ENCODE measurements around the gene PPFIA1. TPM values are rescaled to one million over a fixed set of nuclear protein-coding genes. Genes with fewer than 3 reads are reported as not detected.

PPFIA1 gene
- total and polyA plus RNA-seq, 4 donors, result 27.5 to 85.0 (median 43.5) TPM

- no peak overlapping the region for H3K4me3 ChIP-seq
- 64 to 71% methylated on average over 8 of the region's 8 CpGs for WGBS, 2 donors
- ATAC-seq (ENCODE audit: insufficient read depth, low FRiP score), result no peak
These were observed 23.3 kb upstream of the PPFIA1 start for GRCh38 chr11:70247042-70247709.

GRCh38 chr11:70247710-70248072 is 22.8 kb upstream of the PPFIA1 start:
- H3K9me3 ChIP-seq (ENCODE audit: control insufficient read depth in 4 of 4, insufficient read depth in 3 of 4, low read length in 3 of 4), result no peaks in the 10 kb centered on the region
- DNase-seq (no peak), ATAC-seq (ENCODE audit: insufficient read depth, low FRiP score) (no peak)
- no peak overlapping the region for H3K27ac ChIP-seq (ENCODE audit: low read depth in 1 of 2, low read length in 1 of 2)
- TF ChIP-seq CTCF (IDR thresholded peaks at IDR 0.05; ENCODE audit: control extremely low read depth, extremely low read depth), result no peak
- 62 to 72% methylated on average over 4 of the region's 4 CpGs for WGBS, 2 donors
- H3K27me3 ChIP-seq (ENCODE audit: control insufficient read depth in 3 of 3, insufficient read depth in 3 of 3, low read length in 2 of 3), result no peaks in the 10 kb centered on the region
- peaks cover 0 to 2% (median 0%) of the 10 kb centered on the region in 5 donors for H3K4me1 ChIP-seq (ENCODE audit: control insufficient read depth in 5 of 5, insufficient read depth in 5 of 5, low read length in 5 of 5)
- no peak overlapping the region for H3K4me3 ChIP-seq
- H3K9ac ChIP-seq (ENCODE audit: insufficient read depth in 1 of 2, low read length in 2 of 2), result no peak overlapping the region
- H3K36me3 ChIP-seq (ENCODE audit: control insufficient read depth in 4 of 4, insufficient read depth in 4 of 4, low read length in 4 of 4), result no peaks in the 10 kb centered on the region

More at GRCh38 chr11:70247042-70247709, 23.3 kb upstream of the PPFIA1 start:
- H3K27me3 ChIP-seq (ENCODE audit: control insufficient read depth in 3 of 3, insufficient read depth in 3 of 3, low read length in 2 of 3), result no peaks in the 10 kb centered on the region
- no peak overlapping the region for H3K27ac ChIP-seq (ENCODE audit: low read depth in 1 of 2, low read length in 1 of 2)
- DNase-seq, result no peak
- no peaks in the 10 kb centered on the region for H3K9me3 ChIP-seq (ENCODE audit: control insufficient read depth in 4 of 4, insufficient read depth in 3 of 4, low read length in 3 of 4)
- H3K9ac ChIP-seq (ENCODE audit: insufficient read depth in 1 of 2, low read length in 2 of 2), result no peak overlapping the region
- no peak for TF ChIP-seq CTCF (IDR thresholded peaks at IDR 0.05; ENCODE audit: control extremely low read depth, extremely low read depth)
- no peaks in the 10 kb centered on the region for H3K36me3 ChIP-seq (ENCODE audit: control insufficient read depth in 4 of 4, insufficient read depth in 4 of 4, low read length in 4 of 4)
- peaks cover 0 to 2% (median 0%) of the 10 kb centered on the region in 5 donors for H3K4me1 ChIP-seq (ENCODE audit: control insufficient read depth in 5 of 5, insufficient read depth in 5 of 5, low read length in 5 of 5)

GRCh38 chr11:70250876-70251658 is 19.4 kb upstream of the PPFIA1 start:
- WGBS, 2 donors, result 56 to 78% methylated on average over 15 to 16 of the region's 16 CpGs
- Histone ChIP-seq H3K4me3 (no peak overlapping the region), H3K9me3 (ENCODE audit: control insufficient read depth in 4 of 4, insufficient read depth in 3 of 4, low read length in 3 of 4) (no peaks in the 10 kb centered on the region), H3K4me1 (ENCODE audit: control insufficient read depth in 5 of 5, insufficient read depth in 5 of 5, low read length in 5 of 5) (peaks cover 0 to 2% (median 0%) of the 10 kb centered on the region in 5 donors), H3K27me3 (ENCODE audit: control insufficient read depth in 3 of 3, insufficient read depth in 3 of 3, low read length in 2 of 3) (no peaks in the 10 kb centered on the region), H3K9ac (ENCODE audit: insufficient read depth in 1 of 2, low read length in 2 of 2) (no peak overlapping the region), H3K27ac (ENCODE audit: low read depth in 1 of 2, low read length in 1 of 2) (no peak overlapping the region), H3K36me3 (ENCODE audit: control insufficient read depth in 4 of 4, insufficient read depth in 4 of 4, low read length in 4 of 4) (no peaks in the 10 kb centered on the region)
- DNase-seq (peak in 1 of 3 donors; percentile 7), ATAC-seq (ENCODE audit: insufficient read depth, low FRiP score) (no peak)
- no peak for TF ChIP-seq CTCF (IDR thresholded peaks at IDR 0.05; ENCODE audit: control extremely low read depth, extremely low read depth)

Measured in lung (tissue), 12 donors.